Loucy (cell line): Measurements from ENCODE around the gene TNFRSF11A.

Experiments
- EZH2phosphoT487 ChIP-seq: fragments of 200-600 bp; IDR thresholded peaks from 2 replicates; pipeline ENCODE4 v1.6.1; 2018; ENCODE audit warnings: antibody characterized with exemption, mild to moderate bottlenecking, moderate library complexity, borderline replicate concordance
- TF ChIP-seq, protein P1 (sequence below): fragments of 200-600 bp; sonication (generic); conservative IDR thresholded peaks from 2 replicates; pipeline ENCODE4 v1.5.1; 2014; ENCODE audit warnings: mild to moderate bottlenecking, antibody characterized with exemption, low read length

DNA sequence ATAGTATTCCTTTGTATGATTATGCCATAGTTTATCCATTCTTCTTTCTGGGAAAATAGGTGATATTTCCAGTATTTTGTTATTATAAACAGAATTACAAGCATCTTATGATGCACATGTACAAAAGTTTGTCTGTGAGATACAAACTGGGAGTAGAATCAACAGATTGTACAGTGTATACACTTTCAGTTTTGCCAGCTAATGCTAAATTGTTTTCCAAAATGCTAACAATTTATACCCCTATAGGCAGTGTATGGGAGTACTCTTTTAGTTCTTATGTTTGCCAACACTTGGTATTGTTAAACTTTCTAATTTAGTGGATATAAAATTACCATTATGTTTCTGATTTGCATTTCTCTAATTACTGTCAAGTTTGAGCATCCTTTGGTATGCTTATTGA, 31.0 kb upstream of the TNFRSF11A start:
- TF ChIP-seq, protein P1, sequence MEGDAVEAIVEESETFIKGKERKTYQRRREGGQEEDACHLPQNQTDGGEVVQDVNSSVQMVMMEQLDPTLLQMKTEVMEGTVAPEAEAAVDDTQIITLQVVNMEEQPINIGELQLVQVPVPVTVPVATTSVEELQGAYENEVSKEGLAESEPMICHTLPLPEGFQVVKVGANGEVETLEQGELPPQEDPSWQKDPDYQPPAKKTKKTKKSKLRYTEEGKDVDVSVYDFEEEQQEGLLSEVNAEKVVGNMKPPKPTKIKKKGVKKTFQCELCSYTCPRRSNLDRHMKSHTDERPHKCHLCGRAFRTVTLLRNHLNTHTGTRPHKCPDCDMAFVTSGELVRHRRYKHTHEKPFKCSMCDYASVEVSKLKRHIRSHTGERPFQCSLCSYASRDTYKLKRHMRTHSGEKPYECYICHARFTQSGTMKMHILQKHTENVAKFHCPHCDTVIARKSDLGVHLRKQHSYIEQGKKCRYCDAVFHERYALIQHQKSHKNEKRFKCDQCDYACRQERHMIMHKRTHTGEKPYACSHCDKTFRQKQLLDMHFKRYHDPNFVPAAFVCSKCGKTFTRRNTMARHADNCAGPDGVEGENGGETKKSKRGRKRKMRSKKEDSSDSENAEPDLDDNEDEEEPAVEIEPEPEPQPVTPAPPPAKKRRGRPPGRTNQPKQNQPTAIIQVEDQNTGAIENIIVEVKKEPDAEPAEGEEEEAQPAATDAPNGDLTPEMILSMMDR = no peak
- TF ChIP-seq EZH2phosphoT487 = no peak
